Fibroblast of the aortic adventitia (primary cell): ENCODE measurements around the gene INSRR. TPM values are rescaled to one million over a fixed set of nuclear protein-coding genes. Genes with fewer than 3 reads are reported as not detected.
A peak's percentile ranks its signal among the peaks of the same experiment; 100 is the strongest.

Source experiments
- DNase-seq: peaks from one replicate; pipeline ENCODE4 v3.0.0-alpha.2; 2010; ENCODE audit warnings: low read depth
- H3K4me3 ChIP-seq: 2 replicates; pipeline ENCODE4 v1.5.1; 2011; ENCODE audit warnings: low read depth, mild to moderate bottlenecking, control low read depth, low read length, moderate library complexity
- CTCF ChIP-seq: IDR thresholded peaks from 2 replicates; pipeline ENCODE4 v1.5.1; 2011; ENCODE audit warnings: mild to moderate bottlenecking, low read length, control low read depth, inconsistent platforms; ENCODE audit not compliant: insufficient read depth
- total RNA-seq: library from RNA; depleted of rRNA; stranded (reverse); fragments of >200 nt; gene quantifications from 2 replicates; pipeline ENCODE4 v1.2.3, GENCODE V29; 2012; ENCODE audit warnings: low replicate concordance

INSRR gene
- total RNA-seq, 1 donor: not detected

GRCh38 chr1:156862584-156862983, 3.7 kb upstream of the INSRR start:
- TF ChIP-seq CTCF: no peak
- DNase-seq: no peak

GRCh38 chr1:156860628-156861423, 1.9 kb upstream of the INSRR start, which contains the start of gene NTRK1:
NTRK1 (plus strand) TSS chr1:156860865; CDS start chr1:156860935, 70 bp downstream.
- DNase-seq: no peak
- H3K4me3 ChIP-seq: peak within 1 kb of the TSS; percentile 52
- no peak for TF ChIP-seq CTCF

More at GRCh38 chr1:156862584-156862983, 3.7 kb upstream of the INSRR start:
- no peak overlapping the region for H3K4me3 ChIP-seq

- DNase-seq: peak; percentile 41
- peak; percentile 76 for TF ChIP-seq CTCF
- peak overlapping the region; percentile 52 for H3K4me3 ChIP-seq
Measured at GRCh38 chr1:156860113-156860627, 1.3 kb upstream of the INSRR start.

- DNase-seq: peak; percentile 26
- H3K4me3 ChIP-seq: peak overlapping the region; percentile 52
- TF ChIP-seq CTCF: no peak
Measured at GRCh38 chr1:156859523-156860112, 701 bp upstream of the INSRR start.

GRCh38 chr1:156858555-156858956, 361 bp downstream of the INSRR start:
- DNase-seq: no peak
- TF ChIP-seq CTCF: no peak
- no peak overlapping the region for H3K4me3 ChIP-seq

- no peak for TF ChIP-seq CTCF
- DNase-seq: no peak
- H3K4me3 ChIP-seq: no peak overlapping the region
Measured at GRCh38 chr1:156857532-156857931, 1.4 kb downstream of the INSRR start.
